ENCODE results near the gene CTSG.
"Not testable (repeated sequence)": the region's sequence is repeated elsewhere in the genome, so short reads cannot be mapped to it uniquely, and the experiment has no call there.

Gene CTSG

GRCh38 chr14:24535737-24536136 lies 40.3 kb downstream of the CTSG start:
- no peak for DNase-seq

DNA sequence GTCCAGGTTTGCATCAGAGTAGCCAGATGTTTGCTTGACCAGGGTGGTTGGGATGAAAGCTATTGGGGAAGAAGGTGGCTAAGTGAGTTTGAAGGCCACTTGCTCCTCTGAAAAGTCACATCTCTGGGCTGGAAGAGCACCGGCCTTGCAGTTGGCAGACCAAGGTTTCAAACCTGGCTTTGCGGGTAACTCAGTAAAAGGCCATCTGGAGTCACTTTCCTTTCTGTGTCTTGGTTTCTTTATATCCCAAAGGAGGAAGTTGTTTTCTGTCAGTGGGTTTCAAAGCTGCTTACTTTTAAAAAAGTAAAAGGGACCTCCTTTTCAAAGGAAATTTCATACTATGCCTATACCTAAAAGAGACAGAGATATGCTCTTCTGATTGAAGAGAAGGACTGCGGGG lies 41.8 kb downstream of the CTSG start:
- no peak for DNase-seq

DNA sequence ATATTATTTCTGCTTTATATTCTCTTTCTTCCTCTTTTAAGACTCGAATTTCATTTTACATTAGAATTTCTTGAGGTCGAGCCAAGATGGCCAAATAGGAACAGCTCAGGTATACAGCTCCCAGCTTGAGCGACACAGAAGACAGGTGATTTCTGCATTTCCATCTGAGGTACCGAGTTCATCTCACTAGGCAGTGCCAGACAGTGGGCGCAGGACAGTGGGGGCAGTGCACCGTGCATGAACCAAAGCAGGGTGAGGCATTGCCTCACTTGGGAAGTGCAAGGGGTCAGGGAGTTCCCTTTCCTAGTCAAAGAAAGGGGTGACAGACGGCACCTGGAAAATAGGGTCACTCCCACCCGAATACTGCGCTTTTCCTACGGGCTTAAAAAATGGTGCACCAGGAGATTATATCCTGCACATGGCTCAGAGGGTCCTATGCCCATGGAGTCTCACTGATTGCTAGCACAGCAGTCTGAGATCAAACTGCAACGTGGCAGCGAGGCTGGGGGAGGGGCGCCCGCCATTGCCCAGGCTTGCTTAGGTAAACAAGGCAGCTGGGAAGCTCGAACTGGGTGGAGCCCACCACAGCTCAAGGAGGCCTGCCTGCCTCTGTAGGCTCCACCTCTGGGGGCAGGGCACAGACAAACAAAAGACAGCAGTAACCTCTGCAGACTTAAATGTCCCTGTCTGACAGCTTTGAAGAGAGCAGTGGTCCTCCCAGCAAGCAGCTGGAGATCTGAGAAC lies 50.0 kb downstream of the CTSG start:
- not testable (repeated sequence) for DNase-seq
